ENCODE results near the gene BCL11A.
"Not testable (repeated sequence)": the region's sequence is repeated elsewhere in the genome, so short reads cannot be mapped to it uniquely, and the experiment has no call there.

The BCL11A gene

GRCh38 chr2:60426880-60427279 lies 126.6 kb downstream of the BCL11A start:
- Histone ChIP-seq H3K4me3 (ENCODE audit: low read depth in 1 of 2, low read length in 2 of 2) (no peak overlapping the region), H3K36me3 (ENCODE audit: control insufficient read depth in 1 of 2, insufficient read depth in 2 of 2, low read length in 2 of 2) (no peaks in the 10 kb centered on the region), H3K9me3 (ENCODE audit: control insufficient read depth in 1 of 2, low read length in 2 of 2) (no peaks in the 10 kb centered on the region), H3K4me1 (ENCODE audit: control insufficient read depth in 1 of 2, insufficient read depth in 2 of 2, low read length in 2 of 2) (no peaks in the 10 kb centered on the region), H3K27me3 (ENCODE audit: control insufficient read depth in 1 of 2, insufficient read depth in 2 of 2, low read length in 2 of 2) (no peaks in the 10 kb centered on the region), H3K27ac (ENCODE audit: low read depth, low read length) (no peak overlapping the region), H3K9ac (ENCODE audit: low read depth in 1 of 2, low read length in 2 of 2) (no peak overlapping the region)

- Histone ChIP-seq H3K27ac (ENCODE audit: low read depth, low read length) (no peak overlapping the region), H3K9ac (ENCODE audit: low read depth in 1 of 2, low read length in 2 of 2) (no peak overlapping the region), H3K27me3 (ENCODE audit: control insufficient read depth in 1 of 2, insufficient read depth in 2 of 2, low read length in 2 of 2) (no peaks in the 10 kb centered on the region), H3K36me3 (ENCODE audit: control insufficient read depth in 1 of 2, insufficient read depth in 2 of 2, low read length in 2 of 2) (no peaks in the 10 kb centered on the region), H3K4me1 (ENCODE audit: control insufficient read depth in 1 of 2, insufficient read depth in 2 of 2, low read length in 2 of 2) (no peaks in the 10 kb centered on the region), H3K4me3 (ENCODE audit: low read depth in 1 of 2, low read length in 2 of 2) (no peak overlapping the region), H3K9me3 (ENCODE audit: control insufficient read depth in 1 of 2, low read length in 2 of 2) (no peaks in the 10 kb centered on the region)
Observed at GRCh38 chr2:60426341-60426740, 127.1 kb downstream of the BCL11A start.

GRCh38 chr2:60424233-60424632 lies 129.2 kb downstream of the BCL11A start:
- Histone ChIP-seq H3K9ac (ENCODE audit: low read depth in 1 of 2, low read length in 2 of 2) (no peak overlapping the region), H3K9me3 (ENCODE audit: control insufficient read depth in 1 of 2, low read length in 2 of 2) (no peaks in the 10 kb centered on the region), H3K27me3 (ENCODE audit: control insufficient read depth in 1 of 2, insufficient read depth in 2 of 2, low read length in 2 of 2) (no peaks in the 10 kb centered on the region), H3K36me3 (ENCODE audit: control insufficient read depth in 1 of 2, insufficient read depth in 2 of 2, low read length in 2 of 2) (no peaks in the 10 kb centered on the region), H3K27ac (ENCODE audit: low read depth, low read length) (no peak overlapping the region), H3K4me3 (ENCODE audit: low read depth in 1 of 2, low read length in 2 of 2) (no peak overlapping the region), H3K4me1 (ENCODE audit: control insufficient read depth in 1 of 2, insufficient read depth in 2 of 2, low read length in 2 of 2) (no peaks in the 10 kb centered on the region)

- no peaks in the 10 kb centered on the region for H3K36me3 ChIP-seq (ENCODE audit: control insufficient read depth in 1 of 2, insufficient read depth in 2 of 2, low read length in 2 of 2)
- no peak overlapping the region for H3K27ac ChIP-seq (ENCODE audit: low read depth, low read length)
- H3K4me1 ChIP-seq (ENCODE audit: control insufficient read depth in 1 of 2, insufficient read depth in 2 of 2, low read length in 2 of 2), result no peaks in the 10 kb centered on the region
- H3K27me3 ChIP-seq (ENCODE audit: control insufficient read depth in 1 of 2, insufficient read depth in 2 of 2, low read length in 2 of 2), result no peaks in the 10 kb centered on the region
- H3K9me3 ChIP-seq (ENCODE audit: control insufficient read depth in 1 of 2, low read length in 2 of 2), result no peaks in the 10 kb centered on the region
- no peak overlapping the region for H3K4me3 ChIP-seq (ENCODE audit: low read depth in 1 of 2, low read length in 2 of 2)
- no peak overlapping the region for H3K9ac ChIP-seq (ENCODE audit: low read depth in 1 of 2, low read length in 2 of 2)
Observed at GRCh38 chr2:60423505-60423904, 129.9 kb downstream of the BCL11A start.

- Histone ChIP-seq H3K9ac (ENCODE audit: low read depth in 1 of 2, low read length in 2 of 2) (no peak overlapping the region), H3K27me3 (ENCODE audit: control insufficient read depth in 1 of 2, insufficient read depth in 2 of 2, low read length in 2 of 2) (no peaks in the 10 kb centered on the region), H3K27ac (ENCODE audit: low read depth, low read length) (no peak overlapping the region), H3K4me3 (ENCODE audit: low read depth in 1 of 2, low read length in 2 of 2) (no peak overlapping the region), H3K9me3 (ENCODE audit: control insufficient read depth in 1 of 2, low read length in 2 of 2) (no peaks in the 10 kb centered on the region), H3K4me1 (ENCODE audit: control insufficient read depth in 1 of 2, insufficient read depth in 2 of 2, low read length in 2 of 2) (no peaks in the 10 kb centered on the region), H3K36me3 (ENCODE audit: control insufficient read depth in 1 of 2, insufficient read depth in 2 of 2, low read length in 2 of 2) (no peaks in the 10 kb centered on the region)
Observed at GRCh38 chr2:60422826-60423483, 130.5 kb downstream of the BCL11A start.

GRCh38 chr2:60417210-60417609 lies 136.2 kb downstream of the BCL11A start:
- not testable (repeated sequence) for H3K4me3 ChIP-seq (ENCODE audit: low read depth in 1 of 2, low read length in 2 of 2); H3K9me3 ChIP-seq (ENCODE audit: control insufficient read depth in 1 of 2, low read length in 2 of 2); H3K9ac ChIP-seq (ENCODE audit: low read depth in 1 of 2, low read length in 2 of 2); H3K27me3 ChIP-seq (ENCODE audit: control insufficient read depth in 1 of 2, insufficient read depth in 2 of 2, low read length in 2 of 2); H3K36me3 ChIP-seq (ENCODE audit: control insufficient read depth in 1 of 2, insufficient read depth in 2 of 2, low read length in 2 of 2); H3K27ac ChIP-seq (ENCODE audit: low read depth, low read length)
- peaks cover 9 to 13% of the 10 kb centered on the region in 2 donors for H3K4me1 ChIP-seq (ENCODE audit: control insufficient read depth in 1 of 2, insufficient read depth in 2 of 2, low read length in 2 of 2)

GRCh38 chr2:60416221-60417008 lies 137.0 kb downstream of the BCL11A start:
- no peak overlapping the region for H3K9ac ChIP-seq (ENCODE audit: low read depth in 1 of 2, low read length in 2 of 2)
- peaks cover 9 to 13% of the 10 kb centered on the region in 2 donors for H3K4me1 ChIP-seq (ENCODE audit: control insufficient read depth in 1 of 2, insufficient read depth in 2 of 2, low read length in 2 of 2)
- H3K27ac ChIP-seq (ENCODE audit: low read depth, low read length), result no peak overlapping the region
- H3K36me3 ChIP-seq (ENCODE audit: control insufficient read depth in 1 of 2, insufficient read depth in 2 of 2, low read length in 2 of 2), result no peaks in the 10 kb centered on the region
- H3K4me3 ChIP-seq (ENCODE audit: low read depth in 1 of 2, low read length in 2 of 2), result no peak overlapping the region
- no peaks in the 10 kb centered on the region for H3K9me3 ChIP-seq (ENCODE audit: control insufficient read depth in 1 of 2, low read length in 2 of 2)
- H3K27me3 ChIP-seq (ENCODE audit: control insufficient read depth in 1 of 2, insufficient read depth in 2 of 2, low read length in 2 of 2), result no peaks in the 10 kb centered on the region

GRCh38 chr2:60415814-60416213 lies 137.6 kb downstream of the BCL11A start:
- H3K4me1 ChIP-seq (ENCODE audit: control insufficient read depth in 1 of 2, insufficient read depth in 2 of 2, low read length in 2 of 2), result peaks cover 9 to 13% of the 10 kb centered on the region in 2 donors
- no peak overlapping the region for H3K27ac ChIP-seq (ENCODE audit: low read depth, low read length)
- H3K9ac ChIP-seq (ENCODE audit: low read depth in 1 of 2, low read length in 2 of 2), result no peak overlapping the region
- H3K4me3 ChIP-seq (ENCODE audit: low read depth in 1 of 2, low read length in 2 of 2), result no peak overlapping the region
- no peaks in the 10 kb centered on the region for H3K36me3 ChIP-seq (ENCODE audit: control insufficient read depth in 1 of 2, insufficient read depth in 2 of 2, low read length in 2 of 2)
- H3K9me3 ChIP-seq (ENCODE audit: control insufficient read depth in 1 of 2, low read length in 2 of 2), result no peaks in the 10 kb centered on the region
- H3K27me3 ChIP-seq (ENCODE audit: control insufficient read depth in 1 of 2, insufficient read depth in 2 of 2, low read length in 2 of 2), result no peaks in the 10 kb centered on the region

GRCh38 chr2:60414495-60415138 lies 138.8 kb downstream of the BCL11A start:
- H3K4me1 ChIP-seq (ENCODE audit: control insufficient read depth in 1 of 2, insufficient read depth in 2 of 2, low read length in 2 of 2), result peaks cover 9 to 13% of the 10 kb centered on the region in 2 donors
- H3K9me3 ChIP-seq (ENCODE audit: control insufficient read depth in 1 of 2, low read length in 2 of 2), result no peaks in the 10 kb centered on the region
- no peaks in the 10 kb centered on the region for H3K27me3 ChIP-seq (ENCODE audit: control insufficient read depth in 1 of 2, insufficient read depth in 2 of 2, low read length in 2 of 2)
- H3K9ac ChIP-seq (ENCODE audit: low read depth in 1 of 2, low read length in 2 of 2), result no peak overlapping the region
- no peak overlapping the region for H3K4me3 ChIP-seq (ENCODE audit: low read depth in 1 of 2, low read length in 2 of 2)
- H3K36me3 ChIP-seq (ENCODE audit: control insufficient read depth in 1 of 2, insufficient read depth in 2 of 2, low read length in 2 of 2), result no peaks in the 10 kb centered on the region
- H3K27ac ChIP-seq (ENCODE audit: low read depth, low read length), result no peak overlapping the region

- Histone ChIP-seq H3K36me3 (ENCODE audit: control insufficient read depth in 1 of 2, insufficient read depth in 2 of 2, low read length in 2 of 2) (no peaks in the 10 kb centered on the region), H3K27me3 (ENCODE audit: control insufficient read depth in 1 of 2, insufficient read depth in 2 of 2, low read length in 2 of 2) (no peaks in the 10 kb centered on the region), H3K9ac (ENCODE audit: low read depth in 1 of 2, low read length in 2 of 2) (no peak overlapping the region), H3K4me1 (ENCODE audit: control insufficient read depth in 1 of 2, insufficient read depth in 2 of 2, low read length in 2 of 2) (peaks cover 9 to 13% of the 10 kb centered on the region in 2 donors), H3K27ac (ENCODE audit: low read depth, low read length) (no peak overlapping the region), H3K9me3 (ENCODE audit: control insufficient read depth in 1 of 2, low read length in 2 of 2) (no peaks in the 10 kb centered on the region), H3K4me3 (ENCODE audit: low read depth in 1 of 2, low read length in 2 of 2) (no peak overlapping the region)
Observed at GRCh38 chr2:60413814-60414168, 139.7 kb downstream of the BCL11A start.

Measured in duodenal mucosa (tissue), 2 donors.